ENCODE data around the gene LBR. TPM values are rescaled to one million over a fixed set of nuclear protein-coding genes. Genes with fewer than 3 reads are reported as not detected.
A peak's percentile ranks its signal among the peaks of the same experiment; 100 is the strongest.

LBR gene
- total RNA-seq, 2 donors from 2014 or later = 49.8 to 72.3 TPM

DNA sequence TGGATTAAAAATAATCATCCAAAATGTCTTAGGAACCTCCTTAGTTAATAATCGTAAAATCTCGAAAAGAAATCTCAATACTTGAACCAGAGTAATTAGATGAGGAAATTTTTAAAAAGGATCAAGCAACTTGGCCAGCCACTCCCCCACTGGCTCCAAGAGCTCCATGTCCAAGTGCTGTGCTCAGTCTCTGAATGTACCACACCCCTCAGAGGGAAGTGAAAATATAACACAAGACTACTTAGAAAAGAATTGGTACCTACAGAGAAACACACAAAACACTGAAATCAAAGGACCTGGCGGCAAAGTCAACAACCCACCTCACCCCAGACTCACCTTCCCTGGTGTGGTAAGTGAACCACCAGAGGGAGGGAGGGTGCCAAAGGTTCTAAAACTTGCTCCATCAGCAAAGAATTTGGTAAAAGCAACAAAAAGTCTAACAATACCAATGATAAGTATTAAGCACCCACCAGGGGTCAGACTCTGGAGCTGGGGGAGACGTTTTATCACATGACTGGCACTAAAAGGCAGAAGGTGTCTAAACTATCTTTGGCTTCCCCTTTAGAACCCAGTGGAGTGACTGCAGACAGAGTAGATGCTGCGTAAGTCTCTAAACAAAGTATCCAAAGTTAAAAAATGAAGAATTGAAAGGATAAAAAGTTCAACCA is 14.0 kb downstream of the LBR start:
- Mint-ChIP-seq H3K27ac (no peak overlapping the region), H3K4me1 (peaks cover 44% of the 10 kb centered on the region), H3K27me3 (ENCODE audit: insufficient read depth) (peaks cover 28% of the 10 kb centered on the region), H3K4me3 (no peak overlapping the region), H3K36me3 (ENCODE audit: low read depth) (peaks cover 57% of the 10 kb centered on the region), H3K9me3 (no peaks in the 10 kb centered on the region)
- peaks cover 98% of the 10 kb centered on the region for H3K36me3 ChIP-seq (ENCODE audit: control insufficient read depth, insufficient read depth, low read length)
- no peaks in the 10 kb centered on the region for H3K27me3 ChIP-seq (ENCODE audit: control insufficient read depth, insufficient read depth, low read length, poor library complexity, severe bottlenecking)
- no peaks in the 10 kb centered on the region for H3K9me3 ChIP-seq (ENCODE audit: control insufficient read depth, low read length)
- no peak overlapping the region for H3K9ac ChIP-seq (ENCODE audit: extremely low read depth, low read length, poor library complexity, severe bottlenecking)
- H3K4me1 ChIP-seq (ENCODE audit: control insufficient read depth, insufficient read depth, low read length) = peaks cover 8% of the 10 kb centered on the region
- no peak overlapping the region for H3K27ac ChIP-seq (ENCODE audit: low read depth, low read length)
- WGBS, 2 experiments (ENCODE audit: insufficient coverage in 1 of 2, insufficient read length in 1 of 2) = 87 to 94% methylated on average over 3 to 5 of the region's 5 CpGs
- TF ChIP-seq, protein P1, sequence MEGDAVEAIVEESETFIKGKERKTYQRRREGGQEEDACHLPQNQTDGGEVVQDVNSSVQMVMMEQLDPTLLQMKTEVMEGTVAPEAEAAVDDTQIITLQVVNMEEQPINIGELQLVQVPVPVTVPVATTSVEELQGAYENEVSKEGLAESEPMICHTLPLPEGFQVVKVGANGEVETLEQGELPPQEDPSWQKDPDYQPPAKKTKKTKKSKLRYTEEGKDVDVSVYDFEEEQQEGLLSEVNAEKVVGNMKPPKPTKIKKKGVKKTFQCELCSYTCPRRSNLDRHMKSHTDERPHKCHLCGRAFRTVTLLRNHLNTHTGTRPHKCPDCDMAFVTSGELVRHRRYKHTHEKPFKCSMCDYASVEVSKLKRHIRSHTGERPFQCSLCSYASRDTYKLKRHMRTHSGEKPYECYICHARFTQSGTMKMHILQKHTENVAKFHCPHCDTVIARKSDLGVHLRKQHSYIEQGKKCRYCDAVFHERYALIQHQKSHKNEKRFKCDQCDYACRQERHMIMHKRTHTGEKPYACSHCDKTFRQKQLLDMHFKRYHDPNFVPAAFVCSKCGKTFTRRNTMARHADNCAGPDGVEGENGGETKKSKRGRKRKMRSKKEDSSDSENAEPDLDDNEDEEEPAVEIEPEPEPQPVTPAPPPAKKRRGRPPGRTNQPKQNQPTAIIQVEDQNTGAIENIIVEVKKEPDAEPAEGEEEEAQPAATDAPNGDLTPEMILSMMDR (conservative IDR thresholded peaks at IDR 0.05) = peak; percentile 27
- H3K4me3 ChIP-seq (ENCODE audit: low read length) = no peak overlapping the region
- DNase-seq = no peak

DNA sequence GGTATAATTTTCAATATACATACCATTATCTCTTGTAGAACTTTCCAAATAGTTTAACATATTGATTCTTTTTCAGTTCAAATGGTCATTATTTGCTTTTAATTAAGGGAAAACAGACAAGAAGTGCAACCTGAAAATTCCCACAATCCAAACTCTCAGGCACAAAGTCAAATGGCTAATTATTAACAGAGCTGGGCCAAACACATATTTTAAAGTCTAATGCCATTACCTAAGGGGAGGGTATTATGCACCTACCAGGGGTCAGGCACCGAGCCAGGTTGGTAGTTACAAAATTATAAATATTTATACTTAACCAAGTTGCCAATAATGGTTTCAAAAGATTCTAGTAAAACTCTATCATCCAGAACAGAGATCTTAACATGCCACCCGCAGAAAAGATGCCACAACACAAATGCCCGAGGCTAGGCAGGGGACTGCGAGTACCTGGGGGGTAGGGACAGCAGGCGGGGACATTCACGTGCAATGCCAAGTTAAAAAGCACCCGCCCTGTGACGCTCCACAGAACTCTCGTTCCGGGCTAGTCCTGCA is 15.0 kb downstream of the LBR start:
- TF ChIP-seq, protein P1 (conservative IDR thresholded peaks at IDR 0.05) = no peak
- 91 to 93% methylated on average over 7 to 9 of the region's 10 CpGs for WGBS, 2 experiments (ENCODE audit: insufficient coverage in 1 of 2, insufficient read length in 1 of 2)

GRCh38 chr1:225412321-225412720 is 15.5 kb downstream of the LBR start:
- 85 to 93% methylated on average over 5 to 10 of the region's 10 CpGs for WGBS, 2 experiments (ENCODE audit: insufficient coverage in 1 of 2, insufficient read length in 1 of 2)
- H3K27ac Mint-ChIP-seq = no peak overlapping the region
- H3K27me3 Mint-ChIP-seq (ENCODE audit: insufficient read depth) = peaks cover 36% of the 10 kb centered on the region
- Histone ChIP-seq H3K9ac (ENCODE audit: extremely low read depth, low read length, poor library complexity, severe bottlenecking) (no peak overlapping the region), H3K4me3 (ENCODE audit: low read length) (no peak overlapping the region), H3K27ac (ENCODE audit: low read depth, low read length) (no peak overlapping the region), H3K9me3 (ENCODE audit: control insufficient read depth, low read length) (no peaks in the 10 kb centered on the region), H3K36me3 (ENCODE audit: control insufficient read depth, insufficient read depth, low read length) (peaks cover 92% of the 10 kb centered on the region), H3K27me3 (ENCODE audit: control insufficient read depth, insufficient read depth, low read length, poor library complexity, severe bottlenecking) (no peaks in the 10 kb centered on the region), H3K4me1 (ENCODE audit: control insufficient read depth, insufficient read depth, low read length) (peaks cover 8% of the 10 kb centered on the region)
- H3K9me3 Mint-ChIP-seq = no peaks in the 10 kb centered on the region
- no peak for DNase-seq
- peaks cover 51% of the 10 kb centered on the region for H3K4me1 Mint-ChIP-seq
- TF ChIP-seq, protein P1 (conservative IDR thresholded peaks at IDR 0.05) = no peak
- H3K36me3 Mint-ChIP-seq (ENCODE audit: low read depth) = peaks cover 44% of the 10 kb centered on the region
- H3K4me3 Mint-ChIP-seq = no peak overlapping the region

More for the DNA sequence above, 15.0 kb downstream of the LBR start:
- Mint-ChIP-seq H3K36me3 (ENCODE audit: low read depth) (peaks cover 49% of the 10 kb centered on the region), H3K9me3 (no peaks in the 10 kb centered on the region), H3K4me3 (no peak overlapping the region), H3K27ac (no peak overlapping the region), H3K4me1 (peaks cover 51% of the 10 kb centered on the region), H3K27me3 (ENCODE audit: insufficient read depth) (peaks cover 32% of the 10 kb centered on the region)
- no peaks in the 10 kb centered on the region for H3K9me3 ChIP-seq (ENCODE audit: control insufficient read depth, low read length)
- DNase-seq = no peak
- H3K27me3 ChIP-seq (ENCODE audit: control insufficient read depth, insufficient read depth, low read length, poor library complexity, severe bottlenecking) = no peaks in the 10 kb centered on the region
- no peak overlapping the region for H3K27ac ChIP-seq (ENCODE audit: low read depth, low read length)
- peaks cover 8% of the 10 kb centered on the region for H3K4me1 ChIP-seq (ENCODE audit: control insufficient read depth, insufficient read depth, low read length)
- no peak overlapping the region for H3K4me3 ChIP-seq (ENCODE audit: low read length)
- H3K9ac ChIP-seq (ENCODE audit: extremely low read depth, low read length, poor library complexity, severe bottlenecking) = no peak overlapping the region
- H3K36me3 ChIP-seq (ENCODE audit: control insufficient read depth, insufficient read depth, low read length) = peaks cover 92% of the 10 kb centered on the region

Data from endodermal cell (in vitro differentiated cells).